ELF-1 (cell line): ENCODE data around the gene MYL12B.

Source experiments
- DNase-seq: peaks from one replicate; pipeline ENCODE4 v3.0.0-alpha.2; 2016; ENCODE audit warnings: low read depth, low spot score

The MYL12B gene

DNA sequence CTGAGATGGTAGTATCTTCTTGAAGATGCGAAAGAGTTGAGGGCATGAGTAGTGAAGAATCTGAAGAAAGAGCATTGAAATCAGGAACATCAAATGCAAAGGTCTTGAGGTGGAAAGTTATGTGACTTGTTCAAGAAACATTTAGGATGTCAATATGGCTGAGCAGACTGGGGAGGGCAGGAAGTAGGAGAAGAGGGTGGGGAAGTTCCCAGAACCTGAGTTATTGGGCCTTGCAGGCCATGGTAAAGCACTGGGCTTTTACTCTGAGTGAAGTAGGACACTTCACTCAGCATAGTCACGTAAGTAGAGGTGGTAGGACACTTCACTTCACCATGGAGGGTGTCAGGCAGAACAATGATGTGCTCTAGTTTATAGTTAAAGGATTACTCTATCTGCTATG is 26.1 kb upstream of the MYL12B start:
- DNase-seq = no peak

GRCh38 chr18:3236470-3236869 is 25.5 kb upstream of the MYL12B start:
- peak; percentile 58 for DNase-seq

DNA sequence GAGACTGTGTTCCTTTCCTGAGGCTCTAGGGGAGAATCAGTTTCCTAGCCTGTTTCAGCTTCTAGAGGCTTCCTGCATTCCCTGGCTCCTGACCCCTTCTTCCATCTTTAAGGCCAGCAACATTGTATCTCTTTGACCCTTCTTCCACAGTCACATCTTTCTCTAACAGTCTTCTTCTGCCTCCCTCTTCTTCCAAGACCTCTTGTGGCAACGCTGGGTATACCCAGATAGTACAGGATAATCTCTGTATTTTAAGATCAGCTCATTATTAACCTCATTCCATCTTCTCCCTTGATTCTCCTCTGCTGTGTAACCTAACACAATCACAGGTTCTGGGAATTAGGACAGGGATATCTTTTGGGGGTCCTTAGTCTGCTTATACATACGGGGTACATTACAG is 23.2 kb upstream of the MYL12B start:
- no peak for DNase-seq

DNA sequence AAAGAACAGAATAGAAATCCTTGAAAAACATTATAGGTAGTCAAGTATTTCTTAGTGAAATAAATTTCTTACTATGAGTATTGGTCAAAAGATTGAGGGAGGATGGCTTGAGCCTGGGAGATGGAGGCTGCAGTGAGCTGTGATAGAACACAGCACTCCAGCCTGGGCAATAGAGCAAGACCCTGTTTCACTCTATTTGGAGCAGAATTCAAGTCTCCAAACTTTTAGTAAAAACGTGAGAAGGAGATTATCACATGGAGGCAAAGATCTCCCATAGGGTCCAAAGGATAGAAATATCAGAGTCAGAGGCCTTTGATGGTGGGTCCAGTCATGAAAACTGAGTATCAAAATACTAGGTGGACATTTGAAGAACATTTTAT is 16.8 kb upstream of the MYL12B start:
- DNase-seq = no peak

DNA sequence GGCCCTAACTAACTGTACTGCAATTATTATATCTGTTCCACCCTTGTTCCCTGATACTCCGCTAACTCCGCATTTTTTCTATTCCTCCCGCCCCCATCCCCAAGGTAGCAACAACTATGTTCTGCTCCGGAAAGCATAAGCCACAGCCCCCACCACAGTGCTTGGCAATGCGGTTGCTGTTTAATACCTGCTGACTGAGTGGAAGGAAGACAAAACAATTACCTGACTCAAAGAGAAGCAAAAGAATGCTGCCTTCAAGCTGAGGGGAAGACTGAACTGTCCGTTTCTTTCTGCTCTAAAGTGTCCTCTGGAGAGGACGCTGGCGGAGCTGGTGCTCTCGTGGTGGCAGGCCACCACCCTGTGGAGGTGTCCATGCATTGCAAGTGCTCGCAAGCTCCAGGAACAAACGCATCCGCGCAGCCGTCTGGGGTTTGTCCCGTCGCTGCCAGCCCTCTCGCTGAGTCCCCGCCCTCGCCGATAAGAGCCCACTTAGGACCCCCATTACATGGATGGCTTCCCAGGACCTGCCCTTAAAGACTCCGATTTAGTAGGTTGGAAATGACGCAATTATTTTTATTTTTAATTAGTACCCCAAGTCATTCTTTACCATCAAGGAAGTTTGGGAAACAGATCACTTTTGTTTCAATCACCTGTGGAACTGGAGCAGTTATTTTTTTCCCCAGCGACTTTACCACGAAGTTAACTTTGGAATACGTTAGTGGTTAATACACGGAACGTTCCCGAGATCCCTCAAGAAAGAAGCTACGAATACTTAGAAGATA is 15.9 kb upstream of the MYL12B start:
- peak; percentile 94 for DNase-seq

GRCh38 chr18:3246635-3247239 is 15.2 kb upstream of the MYL12B start:
- DNase-seq = no peak

DNA sequence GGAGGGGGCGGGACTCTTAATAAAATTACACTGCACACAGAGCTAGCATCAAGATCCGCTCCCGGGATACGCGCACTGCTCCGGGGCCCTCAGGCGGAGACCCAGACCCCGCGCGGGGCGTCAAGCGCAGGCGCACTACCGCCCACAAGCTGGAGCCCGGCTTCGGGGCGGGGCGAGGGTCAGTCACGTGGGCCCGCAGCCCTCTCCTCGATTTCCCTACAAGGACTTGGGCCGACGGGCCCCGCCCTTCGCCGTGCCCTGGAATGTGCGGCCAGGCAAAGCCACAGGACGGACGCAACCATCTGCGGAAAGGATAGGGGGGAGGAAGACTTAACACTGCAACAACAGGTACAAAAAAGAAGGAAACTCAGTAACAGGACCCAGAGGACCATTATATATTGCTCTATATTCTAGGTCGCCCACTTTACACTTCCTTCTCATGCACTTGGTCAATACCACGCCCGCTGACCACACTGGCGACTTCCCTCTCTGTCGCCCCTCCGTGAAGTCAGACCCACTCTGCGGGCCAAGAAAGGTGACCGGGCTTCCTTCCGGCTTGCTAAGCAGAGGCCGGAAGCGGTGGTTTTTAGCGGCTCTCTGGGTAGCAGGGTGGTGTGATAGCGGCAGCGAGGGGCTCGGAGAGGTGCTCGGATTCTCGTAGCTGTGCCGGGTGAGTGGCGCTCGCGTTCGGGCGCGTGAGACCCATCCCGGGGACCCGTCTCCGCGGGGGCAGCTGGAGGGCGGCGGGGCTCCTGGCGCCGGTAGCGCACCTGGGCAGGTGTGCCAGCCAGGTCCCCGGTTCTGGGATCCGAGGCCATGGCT is 14.5 kb upstream of the MYL12B start, which contains the start of gene MYL12A:
Gene MYL12A, plus strand, starts transcription at position 562 of the 822 bp plus-strand sequence. CDS start 5,447 bp downstream, outside the sequence.
- peak; percentile 100 for DNase-seq

DNA sequence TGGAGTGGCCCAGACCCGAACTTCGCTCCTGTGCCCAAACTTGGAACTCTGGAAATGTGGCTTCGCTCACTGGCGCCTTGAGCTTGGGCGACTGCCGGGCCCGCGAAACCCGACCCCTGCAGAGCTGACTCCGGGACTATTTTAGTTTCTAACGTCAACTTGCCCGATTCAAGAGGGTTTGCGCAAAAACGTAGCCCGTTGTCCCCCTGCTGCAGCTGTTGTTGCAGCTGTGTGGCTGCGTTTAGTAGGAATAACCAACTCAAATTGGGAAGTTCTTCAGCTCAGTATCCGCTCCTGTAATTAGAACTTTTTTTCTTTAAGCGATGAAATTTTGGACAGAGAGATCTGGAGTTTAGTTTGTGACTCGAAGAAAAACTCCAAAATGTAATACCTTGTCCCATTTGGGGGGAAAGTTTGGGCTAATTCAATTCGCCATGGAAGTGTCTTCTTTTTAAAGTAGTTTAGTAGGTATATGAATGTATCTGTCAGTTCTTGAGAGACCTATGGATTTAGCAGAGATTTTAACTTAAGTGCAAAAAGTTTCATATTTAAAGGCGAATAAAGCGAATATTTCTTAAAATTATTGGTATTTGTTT is 13.8 kb upstream of the MYL12B start:
- no peak for DNase-seq

- peak; percentile 29 for DNase-seq
Observed at GRCh38 chr18:3248658-3249359, 13.1 kb upstream of the MYL12B start.

DNA sequence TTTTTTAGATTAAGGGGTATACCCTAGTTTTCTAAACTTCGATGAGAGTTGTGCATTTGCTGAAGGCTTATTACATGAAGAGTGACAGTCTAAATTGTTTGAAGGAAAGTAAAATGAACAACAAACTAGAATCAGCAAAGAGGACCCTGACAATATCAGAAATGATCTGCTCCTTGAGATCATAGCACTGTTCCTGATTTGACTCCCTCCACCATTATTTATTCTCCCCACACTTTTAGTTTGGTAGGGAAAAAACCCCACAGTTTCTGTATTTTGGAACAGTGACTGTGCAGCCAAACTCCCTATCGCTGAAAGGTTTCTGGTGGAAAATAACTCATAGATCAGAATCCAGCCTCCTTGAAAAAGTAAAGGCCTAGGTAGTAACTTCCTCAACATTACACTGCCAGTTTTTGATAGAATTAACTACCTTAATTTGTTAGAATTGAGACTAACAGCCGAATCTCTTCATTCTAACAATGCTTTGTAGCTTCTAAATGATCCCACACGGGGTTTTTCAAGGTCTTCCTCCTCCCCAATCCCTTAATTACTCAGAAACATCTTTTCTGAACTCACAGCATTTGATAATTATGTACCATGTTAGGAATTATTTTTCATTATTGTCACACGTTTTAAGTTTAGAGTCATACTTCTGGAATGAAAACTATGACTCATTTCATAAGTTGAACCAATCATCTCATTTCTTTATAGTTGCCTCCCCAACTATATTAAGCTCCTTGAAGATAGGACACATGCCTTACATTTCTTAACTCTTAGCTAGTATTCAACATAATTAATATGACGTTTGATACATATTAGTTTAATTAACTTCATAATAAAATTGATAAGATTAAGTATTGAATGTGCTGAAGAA is 11.5 kb upstream of the MYL12B start:
- no peak for DNase-seq

- DNase-seq = no peak
Observed at GRCh38 chr18:3251249-3251962, 10.5 kb upstream of the MYL12B start.

DNA sequence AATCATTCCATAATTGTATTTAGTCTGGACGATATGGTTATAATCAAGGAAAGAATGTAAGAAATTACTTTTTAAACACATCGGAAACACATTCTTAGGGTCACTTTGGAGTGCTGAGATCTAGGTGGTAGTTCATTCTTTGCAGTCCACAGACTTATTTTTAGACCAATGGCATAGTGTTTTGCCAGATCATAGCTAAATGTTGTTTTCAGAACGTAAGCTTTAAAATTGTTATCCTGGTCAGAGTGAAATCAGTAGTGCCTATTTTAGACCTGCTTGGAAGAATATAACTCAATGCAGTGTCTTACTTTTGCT is 10.0 kb upstream of the MYL12B start:
- DNase-seq = no peak

GRCh38 chr18:3252843-3253242 is 9.1 kb upstream of the MYL12B start:
- no peak for DNase-seq

DNA sequence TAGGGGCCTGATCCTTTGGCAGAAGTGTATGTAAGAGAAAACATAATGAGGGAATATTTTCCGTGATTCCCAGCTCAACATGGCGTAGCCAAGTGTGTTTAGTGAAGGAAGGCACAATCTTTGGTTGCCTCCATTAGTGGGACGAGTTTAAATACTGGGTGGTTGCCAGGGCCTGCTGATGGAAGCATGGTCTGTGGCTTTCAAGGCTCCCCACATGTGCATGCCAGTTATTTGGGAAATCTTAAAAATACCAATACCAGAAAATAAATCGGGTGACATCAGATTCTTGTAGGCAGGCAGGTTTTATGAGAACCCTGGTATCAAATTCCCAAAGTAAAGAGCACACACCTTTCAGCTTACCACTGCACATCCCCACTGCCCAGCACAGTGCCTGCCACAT is 7.2 kb upstream of the MYL12B start:
- no peak for DNase-seq

DNA sequence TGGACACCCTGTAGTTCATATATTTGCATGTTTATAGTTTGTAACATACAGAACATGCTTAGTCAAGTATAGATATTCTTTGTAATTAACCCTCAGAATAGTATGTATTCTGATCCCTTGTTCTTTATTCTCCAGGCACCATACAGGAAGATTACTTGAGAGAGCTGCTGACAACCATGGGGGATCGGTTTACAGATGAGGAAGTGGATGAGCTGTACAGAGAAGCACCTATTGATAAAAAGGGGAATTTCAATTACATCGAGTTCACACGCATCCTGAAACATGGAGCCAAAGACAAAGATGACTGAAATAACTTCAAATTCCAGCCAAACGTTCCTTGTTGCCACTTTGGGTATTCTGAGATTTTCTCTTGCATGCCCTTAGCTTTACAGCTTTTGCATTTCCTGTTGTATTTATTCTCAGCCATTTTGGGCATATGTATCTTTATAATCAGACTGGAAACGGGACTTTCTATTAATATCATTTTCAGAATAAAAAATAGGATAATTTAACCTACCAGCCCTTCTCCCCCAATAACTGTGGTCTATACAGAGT is 6.2 kb upstream of the MYL12B start:
- no peak for DNase-seq

- no peak for DNase-seq
Observed at GRCh38 chr18:3256693-3257626, 5.0 kb upstream of the MYL12B start.

- no peak for DNase-seq
Observed at GRCh38 chr18:3257627-3258120, 4.3 kb upstream of the MYL12B start.

DNA sequence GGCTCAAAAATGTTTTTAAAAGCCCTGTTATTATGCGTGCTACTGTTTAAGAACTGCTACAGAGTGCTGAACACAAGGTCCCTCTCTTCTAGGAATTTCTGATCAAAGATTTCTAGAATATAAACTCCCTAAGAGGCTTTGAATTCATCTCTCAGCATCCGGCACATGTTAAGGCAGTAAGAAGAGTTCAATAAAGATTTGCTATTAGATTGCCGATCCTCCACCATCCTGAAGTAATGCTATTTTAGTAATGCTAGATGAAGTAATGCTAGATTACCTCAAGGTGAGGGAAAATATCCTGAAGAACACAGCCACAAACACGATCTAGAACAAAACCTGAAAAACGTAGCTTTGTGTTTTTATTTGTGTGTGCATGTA is 949 bp upstream of the MYL12B start:
- no peak for DNase-seq
